A673 (cell line): ENCODE results near the gene CNRIP1. TPM values are rescaled to one million over a fixed set of nuclear protein-coding genes. Genes with fewer than 3 reads are reported as not detected.

Experiments
- BruUV-seq: library from RNA; stranded (reverse); fragments of 400-500 nt; replicated peaks from 2 replicates; lab custom pipeline; 2021; lab: Mats Ljungman, UMichigan
- CTCF ChIA-PET: fragments of 300-600 bp; sonication (Branson Sonifier 250); formaldehyde crosslinking; loops from one replicate; lab custom pipeline; 2022; ENCODE audit warnings: antibody characterized with exemption; lab: Charles Lee
- POLR2A ChIA-PET: fragments of 300-600 bp; sonication (Branson Sonifier 250); formaldehyde crosslinking; loops from one replicate; lab custom pipeline; 2022; ENCODE audit warnings: antibody characterized with exemption; ENCODE audit not compliant: low non-redundant PET; lab: Charles Lee
- DNase-seq: peaks from one replicate; pipeline ENCODE4 v3.0.0-alpha.2; 2015; ENCODE audit warnings: low spot score
- H3K27ac ChIP-seq: fragments of 200-600 bp; sonication (generic); 2 replicates; pipeline ENCODE4 v1.5.1; 2016; ENCODE audit warnings: mixed run types, low read depth, mild to moderate bottlenecking, mixed read lengths, antibody characterized with exemption, low read length; ENCODE audit not compliant: poor library complexity, severe bottlenecking
- H3K27me3 ChIP-seq: fragments of 200-600 bp; sonication (generic); replicated peaks from 2 replicates; pipeline ENCODE4 v1.6.1; 2017; ENCODE audit warnings: mixed run types, low read depth, mild to moderate bottlenecking, mixed read lengths, antibody characterized with exemption, low read length; ENCODE audit not compliant: insufficient read depth, poor library complexity
- H3K36me3 ChIP-seq: fragments of 200-600 bp; sonication (generic); 2 replicates; pipeline ENCODE4 v1.6.1; 2016; ENCODE audit warnings: mixed run types, mild to moderate bottlenecking, mixed read lengths, antibody characterized with exemption, low read length; ENCODE audit not compliant: insufficient read depth, poor library complexity, severe bottlenecking
- H3K4me1 ChIP-seq: fragments of 200-600 bp; sonication (generic); 2 replicates; pipeline ENCODE4 v1.6.1; 2017; ENCODE audit warnings: mixed run types, mild to moderate bottlenecking, mixed read lengths, antibody characterized with exemption, low read length; ENCODE audit not compliant: insufficient read depth, poor library complexity, severe bottlenecking
- H3K4me3 ChIP-seq: fragments of 200-600 bp; sonication (generic); 2 replicates; pipeline ENCODE4 v1.5.1; 2016; ENCODE audit warnings: low read depth, mixed run types, mild to moderate bottlenecking, mixed read lengths, low read length; ENCODE audit not compliant: poor library complexity, severe bottlenecking
- H3K9me3 ChIP-seq: fragments of 200-600 bp; sonication (generic); 2 replicates; pipeline ENCODE4 v1.6.1; 2016; ENCODE audit warnings: mixed run types, low read depth, mild to moderate bottlenecking, mixed read lengths, antibody characterized with exemption, low read length; ENCODE audit not compliant: poor library complexity, severe bottlenecking
- CTCF ChIP-seq: fragments of 300-800, 200-600 bp; sonication (generic); conservative IDR thresholded peaks from 2 replicates; pipeline ENCODE4 v1.5.1; 2017; ENCODE audit warnings: low read depth, mild to moderate bottlenecking, antibody characterized with exemption, low read length, moderate library complexity, mixed read lengths
- EZH2 ChIP-seq: fragments of 200-600 bp; sonication (generic); IDR thresholded peaks from 2 replicates; pipeline ENCODE4 v1.6.1; 2017; ENCODE audit warnings: borderline replicate concordance, low read depth, mild to moderate bottlenecking, mixed read lengths, antibody characterized with exemption, low read length; ENCODE audit not compliant: poor library complexity, severe bottlenecking
- intact Hi-C: fragments of 100-400 bp; cut with micrococcal nuclease; formaldehyde crosslinking; loops from one replicate; pipeline ENCODE4 v1.10.0; 2022; ENCODE audit not compliant: unreplicated experiment
- total RNA-seq: library from RNA; stranded (reverse); gene quantifications from 2 replicates; pipeline ENCODE4 v1.2.3, GENCODE V29; 2021

The CNRIP1 gene
- total RNA-seq, 1 experiment from 2014 or later: 18.4 TPM

- intact Hi-C loops: no loop called here
- POLR2A ChIA-PET: no interaction called here
- Histone ChIP-seq H3K27me3 (no peaks in the 10 kb centered on the region), H3K27ac (no peak overlapping the region), H3K9me3 (no peaks in the 10 kb centered on the region), H3K4me1 (no peaks in the 10 kb centered on the region), H3K36me3 (no peaks in the 10 kb centered on the region), H3K4me3 (no peak overlapping the region)
- CTCF ChIA-PET: no interaction called here
- DNase-seq: no peak
- BruUV-seq: no TSS peak
- TF ChIP-seq CTCF (no peak), EZH2 (no peak)
These were observed 44.0 kb upstream of the CNRIP1 start for GRCh38 chr2:68363721-68364120.

DNA sequence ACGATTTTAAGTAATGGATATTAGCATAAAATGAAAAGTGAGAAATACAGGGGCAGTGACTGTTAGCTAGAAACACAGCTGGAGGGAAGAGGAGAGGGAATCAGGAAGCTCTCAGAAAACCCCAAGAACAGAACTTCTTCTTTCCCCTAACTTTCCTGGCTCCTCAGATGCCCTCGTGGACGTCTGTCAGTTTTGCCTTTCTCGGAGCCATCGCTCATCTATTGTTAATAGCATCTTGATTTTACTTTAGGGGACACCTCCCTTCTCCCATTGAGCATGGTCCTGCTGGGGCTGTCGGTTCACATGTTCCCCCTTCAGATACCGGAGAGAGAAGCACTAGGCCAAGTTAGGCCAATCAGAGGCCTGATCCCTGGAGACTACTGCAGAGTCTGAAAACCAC, 43.0 kb upstream of the CNRIP1 start:
- intact Hi-C loops: loop anchor here (1.0 kb wide), 1 partner anchor 79 kb away; no protein-coding TSS in a partner anchor
- CTCF ChIA-PET: no interaction called here
- no peaks in the 10 kb centered on the region for H3K36me3 ChIP-seq
- H3K4me3 ChIP-seq: no peak overlapping the region
- H3K27ac ChIP-seq: no peak overlapping the region
- TF ChIP-seq EZH2 (no peak), CTCF (no peak)
- no TSS peak for BruUV-seq
- no peaks in the 10 kb centered on the region for H3K4me1 ChIP-seq
- no peak for DNase-seq
- H3K27me3 ChIP-seq: no peaks in the 10 kb centered on the region
- POLR2A ChIA-PET: no interaction called here
- H3K9me3 ChIP-seq: no peaks in the 10 kb centered on the region

- no peaks in the 10 kb centered on the region for H3K27me3 ChIP-seq
- intact Hi-C loops: loop anchor here (1.0 kb wide), 1 partner anchor 79 kb away; no protein-coding TSS in a partner anchor
- H3K4me3 ChIP-seq: no peak overlapping the region
- TF ChIP-seq EZH2: no peak
- TF ChIP-seq CTCF: peak; percentile 86
- no peak overlapping the region for H3K27ac ChIP-seq
- no TSS peak for BruUV-seq
- no peaks in the 10 kb centered on the region for H3K4me1 ChIP-seq
- ChIA-PET POLR2A (no interaction called here), CTCF (no interaction called here)
- peak; percentile 87 for DNase-seq
- H3K36me3 ChIP-seq: no peaks in the 10 kb centered on the region
- H3K9me3 ChIP-seq: no peaks in the 10 kb centered on the region
These were observed 42.3 kb upstream of the CNRIP1 start for GRCh38 chr2:68362069-68362468.
